HepG2 (cell line): ENCODE data around the gene C16orf86. TPM values are rescaled to one million over a fixed set of nuclear protein-coding genes. Genes with fewer than 3 reads are reported as not detected.
A peak's percentile ranks its signal among the peaks of the same experiment; 100 is the strongest.

Source experiments
- ARNTL ChIP-seq: sonication (generic); formaldehyde crosslinking; IDR thresholded peaks from 2 replicates; pipeline ENCODE4 v1.4.0; 2020; ENCODE audit warnings: mild to moderate bottlenecking, missing genetic modification reagents
- ATF1 ChIP-seq: IDR thresholded peaks from 2 replicates; pipeline ENCODE4 v1.6.1; 2016; ENCODE audit warnings: mild to moderate bottlenecking, control low read depth
- CENPX ChIP-seq: sonication (generic); formaldehyde crosslinking; IDR thresholded peaks from 2 replicates; pipeline ENCODE4 v1.9.0; 2021; ENCODE audit warnings: mild to moderate bottlenecking, missing genetic modification reagents, moderate library complexity
- GABPB1 ChIP-seq: IDR thresholded peaks from 2 replicates; pipeline ENCODE4 v1.6.1; 2016; ENCODE audit warnings: mild to moderate bottlenecking, missing genetic modification reagents, moderate library complexity, missing compliant biosample characterization
- KAT2B ChIP-seq: fragments of 150-350 bp; IDR thresholded peaks from 2 replicates; pipeline ENCODE4 v1.6.1; 2014; ENCODE audit warnings: low read depth, low read length, borderline replicate concordance
- NCOA5 ChIP-seq: sonication (generic); formaldehyde crosslinking; IDR thresholded peaks from 2 replicates; pipeline ENCODE4 v1.4.0; 2020; ENCODE audit warnings: missing genetic modification reagents
- NFE2 ChIP-seq: sonication (generic); formaldehyde crosslinking; IDR thresholded peaks from 2 replicates; pipeline ENCODE4 v1.4.0; 2020; ENCODE audit warnings: missing genetic modification reagents
- RAD21 ChIP-seq: fragments of 450-650 bp; formaldehyde crosslinking; IDR thresholded peaks from 2 replicates; pipeline ENCODE4 v1.5.0; 2020; ENCODE audit warnings: mild to moderate bottlenecking
- SIN3B ChIP-seq: fragments of 150-350 bp; IDR thresholded peaks from 2 replicates; pipeline ENCODE4 v1.6.1; 2014; ENCODE audit warnings: low read length
- SMAD9 ChIP-seq: sonication (generic); formaldehyde crosslinking; IDR thresholded peaks from 2 replicates; pipeline ENCODE4 v1.5.1; 2020; ENCODE audit warnings: mild to moderate bottlenecking, missing genetic modification reagents
- ZFP37 ChIP-seq: sonication (generic); formaldehyde crosslinking; IDR thresholded peaks from 2 replicates; pipeline ENCODE4 v1.4.0; 2020; ENCODE audit warnings: missing genetic modification reagents, borderline replicate concordance
- ZNF160 ChIP-seq: sonication (generic); formaldehyde crosslinking; IDR thresholded peaks from 2 replicates; pipeline ENCODE4 v1.8.0; 2022; ENCODE audit warnings: mild to moderate bottlenecking, inconsistent platforms, missing genetic modification reagents
- ZNF282 ChIP-seq: fragments of 450-650 bp; IDR thresholded peaks from 2 replicates; pipeline ENCODE4 v1.6.1; 2018; ENCODE audit not compliant: partially characterized antibody
- ZNF430 ChIP-seq: sonication (generic); formaldehyde crosslinking; IDR thresholded peaks from 2 replicates; pipeline ENCODE4 v1.9.0; 2021; ENCODE audit warnings: mild to moderate bottlenecking, missing genetic modification reagents
- ZNF558 ChIP-seq: sonication (generic); formaldehyde crosslinking; IDR thresholded peaks from 2 replicates; pipeline ENCODE4 v1.9.0; 2022; ENCODE audit warnings: mild to moderate bottlenecking, missing genetic modification reagents, borderline replicate concordance
- ZSCAN29 ChIP-seq: sonication (generic); formaldehyde crosslinking; conservative IDR thresholded peaks from 2 replicates; pipeline ENCODE4 v1.4.0; 2020; ENCODE audit warnings: mild to moderate bottlenecking, missing genetic modification reagents
- polyA plus RNA-seq, 8 experiments: library from polyadenylated mRNA; depleted of rRNA in 3 of 8; stranded (reverse) in 7 of 8; unstranded in 1 of 8; fragments of >200 nt; fragmentation: Illumina TruSeq in 4 of 8; extraction: Trizol in 4 of 8; gene quantifications; 2 replicates each; pipeline versions ENCODE4 v1.2.1 to v1.2.3, GENCODE V29; 2011 to 2016; ENCODE audit warnings: low read depth in 4 of 8, missing spikeins in 1 of 8, mixed read lengths in 1 of 8; ENCODE audit not compliant: insufficient read depth in 1 of 8
- total RNA-seq, 5 experiments: library from RNA; depleted of rRNA; stranded (reverse); fragments of >200 nt; fragmentation: Illumina TruSeq; extraction: Trizol; gene quantifications; 2 replicates each; pipeline ENCODE4 v1.2.3, GENCODE V29; 2016; ENCODE audit warnings: low read depth in 1 of 5
- TF ChIP-seq, protein P1 (sequence below): sonication (generic); formaldehyde crosslinking; IDR thresholded peaks from 2 replicates; pipeline ENCODE4 v1.4.0; 2020; ENCODE audit warnings: missing genetic modification reagents, mild to moderate bottlenecking, borderline replicate concordance
- TF ChIP-seq, protein P2 (sequence below): sonication (generic); formaldehyde crosslinking; IDR thresholded peaks from 2 replicates; pipeline ENCODE4 v1.4.0; 2020; ENCODE audit warnings: missing genetic modification reagents, borderline replicate concordance

C16orf86 gene
- total and polyA plus RNA-seq, 2 of the 13 experiments (the other 11 are each of a cell fraction or from before 2014, with no cell fraction given), result 1.5 to 3.1 TPM

DNA sequence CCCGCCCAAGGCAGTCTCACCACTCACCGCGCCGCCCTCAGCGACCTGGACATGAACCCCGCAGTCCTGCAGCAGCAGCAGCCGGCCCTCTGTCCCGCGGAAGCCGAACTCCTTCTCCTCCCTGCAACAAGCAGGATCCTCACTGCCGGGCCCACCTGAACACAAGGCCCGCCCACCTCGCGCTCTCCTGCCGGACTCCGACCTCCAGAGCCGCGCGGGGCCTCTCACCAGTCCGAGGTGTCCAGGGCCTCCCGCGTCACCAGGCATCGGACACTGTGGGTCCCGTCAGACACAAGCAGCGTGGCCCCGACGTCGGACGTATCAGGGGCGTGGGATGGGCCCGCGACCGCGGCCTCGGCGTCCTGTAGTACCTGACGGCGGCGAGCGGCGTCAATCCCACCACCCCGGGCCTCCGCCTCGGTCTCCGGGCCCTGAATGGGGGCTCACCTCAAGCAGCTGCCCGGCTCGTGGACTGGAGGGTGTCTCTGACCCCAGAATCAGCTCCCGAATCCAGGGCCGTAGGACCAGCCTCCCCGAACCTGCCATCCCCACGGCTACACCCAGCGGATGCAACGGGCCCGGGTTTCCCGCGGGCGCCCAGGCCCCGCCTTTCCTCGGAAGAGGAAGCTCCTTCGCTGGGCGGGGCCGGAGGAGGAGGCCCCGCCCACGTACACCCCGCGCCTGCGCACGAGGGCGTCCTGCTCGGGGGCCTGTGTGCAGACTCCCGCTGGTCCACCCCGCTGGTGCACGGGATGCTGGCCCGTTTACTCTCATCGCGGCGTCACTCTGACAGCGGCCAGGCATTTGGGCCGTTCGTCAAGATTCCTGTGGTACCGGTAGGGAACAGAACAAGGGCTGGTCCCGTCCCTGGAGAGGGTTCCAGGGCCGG lies 6.7 kb upstream of the C16orf86 start, which contains the start of gene ACD (continued):
- no peak for TF ChIP-seq KAT2B
- no peak; the same call in none of the 2 replicates for TF ChIP-seq ZFP37
- TF ChIP-seq SIN3B, result peak; percentile 51; the same call in 1 of the 2 replicates
- no peak for TF ChIP-seq CENPX (CRISPR knock-in tag)
- TF ChIP-seq NFE2 (CRISPR knock-in tag), result no peak
- TF ChIP-seq NCOA5 (CRISPR knock-in tag), result no peak
- no peak for TF ChIP-seq ATF1 (CRISPR knock-in tag)
- no peak; the same call in 1 of the 2 replicates for TF ChIP-seq RAD21
- peak; percentile 70 for TF ChIP-seq SMAD9 (CRISPR knock-in tag)
- TF ChIP-seq ZSCAN29 (CRISPR knock-in tag), result peak; percentile 51; the same call in 1 of the 2 replicates
- TF ChIP-seq ZNF558 (CRISPR knock-in tag), result peak; percentile 92; the same call in 1 of the 2 replicates
- peak; percentile 74 for TF ChIP-seq ARNTL
- peak; percentile 64; the same call in 1 of the 2 replicates for TF ChIP-seq ZNF160 (CRISPR knock-in tag)
- TF ChIP-seq, protein P1, sequence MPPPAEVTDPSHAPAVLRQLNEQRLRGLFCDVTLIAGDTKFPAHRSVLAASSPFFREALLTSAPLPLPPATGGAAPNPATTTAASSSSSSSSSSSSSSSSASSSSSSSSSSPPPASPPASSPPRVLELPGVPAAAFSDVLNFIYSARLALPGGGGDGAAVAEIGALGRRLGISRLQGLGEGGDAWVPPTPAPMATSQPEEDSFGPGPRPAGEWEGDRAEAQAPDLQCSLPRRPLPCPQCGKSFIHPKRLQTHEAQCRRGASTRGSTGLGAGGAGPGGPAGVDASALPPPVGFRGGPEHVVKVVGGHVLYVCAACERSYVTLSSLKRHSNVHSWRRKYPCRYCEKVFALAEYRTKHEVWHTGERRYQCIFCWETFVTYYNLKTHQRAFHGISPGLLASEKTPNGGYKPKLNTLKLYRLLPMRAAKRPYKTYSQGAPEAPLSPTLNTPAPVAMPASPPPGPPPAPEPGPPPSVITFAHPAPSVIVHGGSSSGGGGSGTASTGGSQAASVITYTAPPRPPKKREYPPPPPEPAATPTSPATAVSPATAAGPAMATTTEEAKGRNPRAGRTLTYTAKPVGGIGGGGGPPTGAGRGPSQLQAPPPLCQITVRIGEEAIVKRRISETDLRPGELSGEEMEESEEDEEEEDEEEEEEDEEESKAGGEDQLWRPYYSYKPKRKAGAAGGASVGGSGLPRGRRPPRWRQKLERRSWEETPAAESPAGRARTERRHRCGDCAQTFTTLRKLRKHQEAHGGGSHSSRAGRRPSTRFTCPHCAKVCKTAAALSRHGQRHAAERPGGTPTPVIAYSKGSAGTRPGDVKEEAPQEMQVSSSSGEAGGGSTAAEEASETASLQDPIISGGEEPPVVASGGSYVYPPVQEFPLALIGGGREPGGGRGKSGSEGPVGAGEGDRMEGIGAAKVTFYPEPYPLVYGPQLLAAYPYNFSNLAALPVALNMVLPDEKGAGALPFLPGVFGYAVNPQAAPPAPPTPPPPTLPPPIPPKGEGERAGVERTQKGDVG (CRISPR knock-in tag), result peak; percentile 90
- no peak for TF ChIP-seq ZNF282
- TF ChIP-seq, protein P2, sequence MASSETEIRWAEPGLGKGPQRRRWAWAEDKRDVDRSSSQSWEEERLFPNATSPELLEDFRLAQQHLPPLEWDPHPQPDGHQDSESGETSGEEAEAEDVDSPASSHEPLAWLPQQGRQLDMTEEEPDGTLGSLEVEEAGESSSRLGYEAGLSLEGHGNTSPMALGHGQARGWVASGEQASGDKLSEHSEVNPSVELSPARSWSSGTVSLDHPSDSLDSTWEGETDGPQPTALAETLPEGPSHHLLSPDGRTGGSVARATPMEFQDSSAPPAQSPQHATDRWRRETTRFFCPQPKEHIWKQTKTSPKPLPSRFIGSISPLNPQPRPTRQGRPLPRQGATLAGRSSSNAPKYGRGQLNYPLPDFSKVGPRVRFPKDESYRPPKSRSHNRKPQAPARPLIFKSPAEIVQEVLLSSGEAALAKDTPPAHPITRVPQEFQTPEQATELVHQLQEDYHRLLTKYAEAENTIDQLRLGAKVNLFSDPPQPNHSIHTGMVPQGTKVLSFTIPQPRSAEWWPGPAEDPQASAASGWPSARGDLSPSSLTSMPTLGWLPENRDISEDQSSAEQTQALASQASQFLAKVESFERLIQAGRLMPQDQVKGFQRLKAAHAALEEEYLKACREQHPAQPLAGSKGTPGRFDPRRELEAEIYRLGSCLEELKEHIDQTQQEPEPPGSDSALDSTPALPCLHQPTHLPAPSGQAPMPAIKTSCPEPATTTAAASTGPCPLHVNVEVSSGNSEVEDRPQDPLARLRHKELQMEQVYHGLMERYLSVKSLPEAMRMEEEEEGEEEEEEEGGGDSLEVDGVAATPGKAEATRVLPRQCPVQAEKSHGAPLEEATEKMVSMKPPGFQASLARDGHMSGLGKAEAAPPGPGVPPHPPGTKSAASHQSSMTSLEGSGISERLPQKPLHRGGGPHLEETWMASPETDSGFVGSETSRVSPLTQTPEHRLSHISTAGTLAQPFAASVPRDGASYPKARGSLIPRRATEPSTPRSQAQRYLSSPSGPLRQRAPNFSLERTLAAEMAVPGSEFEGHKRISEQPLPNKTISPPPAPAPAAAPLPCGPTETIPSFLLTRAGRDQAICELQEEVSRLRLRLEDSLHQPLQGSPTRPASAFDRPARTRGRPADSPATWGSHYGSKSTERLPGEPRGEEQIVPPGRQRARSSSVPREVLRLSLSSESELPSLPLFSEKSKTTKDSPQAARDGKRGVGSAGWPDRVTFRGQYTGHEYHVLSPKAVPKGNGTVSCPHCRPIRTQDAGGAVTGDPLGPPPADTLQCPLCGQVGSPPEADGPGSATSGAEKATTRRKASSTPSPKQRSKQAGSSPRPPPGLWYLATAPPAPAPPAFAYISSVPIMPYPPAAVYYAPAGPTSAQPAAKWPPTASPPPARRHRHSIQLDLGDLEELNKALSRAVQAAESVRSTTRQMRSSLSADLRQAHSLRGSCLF, result peak; percentile 62; the same call in 1 of the 2 replicates
- TF ChIP-seq ZNF430 (CRISPR knock-in tag), result peak; percentile 83; the same call in 1 of the 2 replicates
- TF ChIP-seq GABPB1 (CRISPR knock-in tag), result peak; percentile 86
